Inflammatory macrophage treated with lipopolysaccharide for 4 hours (primary cell): ENCODE data around the gene TUT7.
"Not testable (repeated sequence)": the region's sequence is repeated elsewhere in the genome, so short reads cannot be mapped to it uniquely, and the experiment has no call there.

Source experiments
- DNase-seq: peaks from one replicate; pipeline ENCODE4 v3.0.0-alpha.2; 2020

TUT7 gene

DNA sequence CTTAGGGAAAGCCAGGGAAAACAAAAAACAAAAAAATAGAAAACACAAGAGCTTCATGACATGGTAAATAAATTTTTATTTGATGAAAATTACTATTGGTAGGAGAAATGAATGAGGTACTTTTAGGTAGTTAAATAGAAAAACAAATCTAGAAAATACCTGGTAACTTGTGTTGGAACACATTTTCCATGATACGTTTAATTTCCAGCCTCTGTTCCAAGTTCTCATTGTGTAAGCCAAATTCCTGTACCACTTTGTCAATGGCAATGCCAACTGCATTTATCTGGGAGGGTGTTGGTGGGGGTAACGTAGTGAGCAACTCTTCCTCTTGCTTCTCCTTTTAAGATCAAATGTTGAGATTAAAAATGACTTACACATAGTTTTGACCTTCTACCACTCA, 9.4 kb downstream of the TUT7 start:
- DNase-seq, result no peak

DNA sequence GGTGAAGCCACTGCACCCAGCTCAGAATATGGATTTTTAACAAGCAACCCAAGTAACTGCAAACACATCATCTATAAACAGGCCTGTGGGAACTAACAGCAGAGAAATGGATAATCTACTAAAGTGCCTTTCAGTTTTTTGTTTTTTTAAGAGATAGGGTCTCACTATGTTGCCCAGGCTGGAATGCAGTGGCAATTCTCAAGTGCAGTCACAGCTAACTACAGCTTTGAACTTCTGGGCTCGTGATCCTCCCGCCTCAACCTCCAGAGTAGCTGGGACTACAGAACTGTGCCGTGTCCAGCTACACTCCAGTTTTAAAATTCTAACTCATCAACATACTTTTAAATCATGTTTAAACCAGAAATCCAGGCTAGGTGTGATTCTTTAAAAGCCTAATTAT, 11.9 kb downstream of the TUT7 start:
- no peak for DNase-seq

DNA sequence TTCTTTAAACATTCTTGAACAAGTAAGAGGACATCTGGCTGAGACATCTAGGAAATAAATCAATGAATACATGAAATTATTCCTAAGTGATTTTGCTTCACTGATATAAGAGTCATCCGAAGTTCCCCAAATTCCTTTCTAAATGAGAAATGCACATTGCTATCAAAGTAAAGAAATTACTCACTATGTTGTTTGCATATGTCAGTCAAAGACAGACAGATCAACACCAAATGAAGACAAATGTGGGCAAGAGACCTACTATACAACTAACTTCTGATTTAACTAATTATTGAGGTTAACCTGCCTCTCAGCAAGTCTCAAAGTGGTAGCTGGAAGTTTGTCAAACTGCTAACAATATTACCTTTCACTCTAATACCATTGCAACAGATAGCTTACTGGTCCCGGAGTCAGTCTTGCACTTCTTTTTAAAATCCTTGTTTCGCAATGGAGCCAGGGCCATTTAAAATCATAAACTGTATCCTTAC, 13.2 kb downstream of the TUT7 start:
- DNase-seq, result peak; percentile 46

DNA sequence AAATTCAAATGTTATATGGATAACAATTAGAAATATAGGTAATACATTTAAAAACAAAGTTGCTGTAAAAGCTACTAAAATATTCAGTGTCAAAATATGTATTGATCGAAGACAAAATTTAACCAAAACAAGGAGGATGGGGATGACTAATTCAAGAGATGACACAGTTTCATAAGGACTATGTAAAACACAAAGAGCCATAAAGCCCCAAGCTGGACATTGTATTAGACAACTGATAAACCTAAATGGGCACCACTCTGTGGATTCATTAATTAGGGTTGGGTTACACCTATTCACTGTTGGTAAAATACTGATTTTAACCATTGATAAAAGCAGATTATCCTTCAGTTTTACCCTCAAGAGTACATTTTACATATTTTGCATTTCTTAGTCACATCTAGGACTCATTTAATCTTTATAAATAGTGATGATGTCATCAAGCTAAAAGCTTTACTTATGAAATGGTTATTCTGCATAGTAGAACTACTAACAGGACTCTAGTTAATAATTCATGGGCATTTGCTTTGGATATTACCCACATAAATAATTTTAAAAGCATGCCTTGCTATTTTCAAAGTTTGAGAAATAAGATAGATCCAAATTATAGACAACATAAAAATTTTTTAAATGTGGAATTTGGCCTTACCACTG, 13.7 kb downstream of the TUT7 start:
- no peak for DNase-seq

DNA sequence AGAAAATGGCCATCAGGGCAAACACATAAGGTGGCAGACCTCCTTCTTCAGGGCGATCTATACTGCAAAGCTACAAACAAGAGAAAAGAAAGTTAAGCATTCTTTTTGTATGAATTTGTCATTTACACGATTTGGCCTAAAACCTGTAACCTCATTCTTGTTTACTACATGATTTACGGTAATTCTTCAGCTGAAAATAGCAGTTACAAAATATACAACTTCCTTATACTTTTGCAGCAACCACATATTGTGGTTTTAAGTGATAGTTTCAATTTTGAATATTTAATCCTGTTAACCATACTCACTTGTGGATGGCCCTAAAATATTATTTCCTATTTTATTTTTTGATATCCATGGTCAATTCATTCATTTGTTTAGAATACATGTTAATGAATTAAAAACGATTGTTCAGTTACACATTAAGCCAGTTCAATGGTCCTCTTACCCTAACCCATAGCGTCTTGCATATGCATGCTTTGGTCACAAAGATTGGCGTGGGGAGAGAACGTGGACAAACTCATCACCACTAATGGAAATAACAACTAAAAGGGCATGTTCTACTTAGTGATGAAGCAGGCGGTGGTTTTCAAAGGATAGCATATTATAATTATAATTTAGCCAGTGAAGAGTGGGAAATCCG, 16.6 kb downstream of the TUT7 start:
- DNase-seq, result peak; percentile 75

DNA sequence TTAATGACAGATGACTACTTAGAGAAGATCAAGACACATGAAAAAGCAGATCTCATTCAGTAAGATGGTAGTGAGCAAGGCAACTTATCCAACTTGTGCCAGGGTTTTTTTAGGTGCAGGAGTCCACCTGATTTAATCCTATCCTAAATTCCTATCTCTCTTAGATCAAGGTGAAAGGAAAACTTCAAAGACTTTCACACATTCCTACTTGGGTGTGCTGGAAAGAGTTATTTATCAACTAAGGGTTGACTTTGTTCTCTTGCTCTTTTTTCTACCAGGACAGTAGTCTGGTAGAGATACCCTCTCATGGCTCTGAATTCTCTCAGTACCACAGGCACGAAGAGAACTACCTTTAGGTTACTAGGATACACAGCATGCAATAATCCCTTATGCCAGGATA, 18.2 kb downstream of the TUT7 start:
- no peak for DNase-seq

DNA sequence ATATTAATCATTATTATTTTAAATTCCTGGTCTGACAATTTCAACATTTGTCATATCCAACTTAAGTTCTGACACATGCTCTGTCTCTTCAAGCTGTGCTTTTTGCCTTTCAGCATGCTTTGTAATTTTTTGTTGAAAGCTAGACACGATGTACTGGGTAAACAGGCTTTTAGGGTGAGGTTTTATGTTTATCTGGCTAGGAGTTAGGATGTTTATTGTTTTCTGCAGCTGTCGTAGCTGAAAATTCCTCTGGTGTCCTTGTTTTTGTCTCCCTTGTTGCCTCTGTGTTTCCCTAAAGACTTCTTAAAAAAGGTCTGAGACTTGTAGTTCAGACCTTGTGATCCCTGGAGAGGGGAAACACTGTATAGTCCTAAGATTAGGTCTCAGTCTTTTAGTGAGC, 20.6 kb downstream of the TUT7 start:
- no peak for DNase-seq

DNA sequence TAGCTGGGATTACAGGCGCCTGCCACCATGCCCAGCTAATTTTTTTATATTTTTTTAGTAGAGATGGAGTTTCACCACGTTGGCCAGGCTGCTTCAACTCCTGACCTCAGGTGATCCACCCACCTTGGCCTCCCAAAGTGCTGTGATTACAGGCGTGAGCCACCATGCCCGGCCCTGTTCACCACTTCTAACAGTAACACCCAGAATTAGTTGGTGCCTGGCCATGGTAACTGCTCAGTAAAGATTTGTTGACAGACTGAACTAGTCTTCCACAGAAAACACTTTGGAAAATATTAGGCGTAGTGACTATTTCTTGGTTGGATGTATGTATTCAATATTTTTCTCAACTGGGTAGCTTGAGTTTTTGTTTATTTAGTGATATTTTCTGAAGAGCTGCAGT, 24.0 kb downstream of the TUT7 start:
- no peak for DNase-seq

DNA sequence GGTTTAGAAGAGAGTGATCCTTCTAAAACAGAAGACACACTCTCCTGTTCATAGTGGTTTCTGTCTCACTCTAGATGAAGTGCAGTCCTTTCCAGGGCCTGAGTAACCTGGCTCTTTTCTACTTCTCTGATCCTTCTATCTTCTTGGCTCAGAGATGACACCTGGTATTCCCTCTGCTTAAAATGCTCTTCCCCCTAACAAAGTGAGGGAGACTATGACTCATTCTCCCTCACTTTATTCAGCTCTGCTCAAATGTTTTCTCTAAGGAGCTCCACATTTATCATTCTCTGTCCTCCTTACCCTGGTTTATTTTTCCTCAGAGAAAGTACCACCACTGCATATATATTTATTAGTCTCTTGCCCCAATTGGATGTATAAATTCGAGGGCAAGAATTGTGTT, 24.6 kb downstream of the TUT7 start:
- DNase-seq, result no peak

DNA sequence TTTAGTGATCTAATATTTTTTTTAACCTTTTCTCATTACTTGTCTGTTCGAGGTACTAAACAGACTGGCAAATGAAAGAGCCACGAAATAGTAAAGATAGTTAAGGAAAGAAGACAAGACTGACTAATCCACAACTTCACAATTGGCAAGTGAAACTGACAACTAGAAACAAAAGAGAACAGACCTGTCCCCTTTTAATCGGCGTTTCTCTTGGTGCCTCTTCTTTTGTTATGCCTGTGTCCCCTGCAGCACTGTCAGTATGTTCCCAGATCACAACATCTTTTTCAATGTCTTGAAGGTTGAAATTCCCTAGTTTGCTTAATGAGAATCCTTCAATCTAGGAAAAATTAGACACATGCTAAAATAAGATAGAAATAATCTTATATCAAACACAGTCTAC, 26.1 kb downstream of the TUT7 start:
- no peak for DNase-seq

DNA sequence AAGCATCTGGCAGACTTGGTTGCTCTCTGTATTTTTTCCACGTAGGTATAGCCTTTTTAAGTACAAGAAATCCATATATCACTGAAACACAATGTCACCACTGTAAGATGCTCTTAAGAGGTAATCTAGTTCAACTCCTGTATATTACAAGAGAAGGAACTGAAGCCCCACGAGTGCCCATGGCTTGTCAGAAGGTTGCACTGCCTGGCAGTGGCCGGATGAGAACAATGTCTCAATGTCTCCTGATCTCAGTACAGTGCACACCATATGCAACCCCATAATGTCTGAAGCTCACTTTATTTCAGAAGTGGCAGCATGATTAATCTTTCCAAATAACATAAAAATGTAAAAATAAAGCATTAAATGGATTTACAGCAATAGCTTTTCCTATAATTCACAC, 27.7 kb downstream of the TUT7 start:
- DNase-seq, result no peak

DNA sequence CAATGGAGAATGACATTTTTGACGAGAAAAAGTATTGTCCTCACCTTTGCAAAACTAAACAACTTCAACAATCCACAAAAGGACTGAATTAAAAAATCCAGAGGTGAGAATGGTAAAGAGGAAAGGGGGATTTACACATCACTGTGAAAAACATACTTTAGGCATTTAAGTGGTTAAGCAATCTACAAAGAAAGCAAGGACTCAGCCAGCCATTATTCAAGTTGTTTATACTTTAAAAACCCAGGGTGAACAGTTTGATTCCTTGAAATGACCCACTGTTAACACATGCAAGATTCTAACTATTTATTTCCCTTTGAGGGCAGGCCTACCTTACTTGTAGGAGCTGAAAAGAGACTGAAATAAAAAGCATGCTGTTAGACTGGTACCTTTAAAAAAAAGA, 29.3 kb downstream of the TUT7 start:
- no peak for DNase-seq

DNA sequence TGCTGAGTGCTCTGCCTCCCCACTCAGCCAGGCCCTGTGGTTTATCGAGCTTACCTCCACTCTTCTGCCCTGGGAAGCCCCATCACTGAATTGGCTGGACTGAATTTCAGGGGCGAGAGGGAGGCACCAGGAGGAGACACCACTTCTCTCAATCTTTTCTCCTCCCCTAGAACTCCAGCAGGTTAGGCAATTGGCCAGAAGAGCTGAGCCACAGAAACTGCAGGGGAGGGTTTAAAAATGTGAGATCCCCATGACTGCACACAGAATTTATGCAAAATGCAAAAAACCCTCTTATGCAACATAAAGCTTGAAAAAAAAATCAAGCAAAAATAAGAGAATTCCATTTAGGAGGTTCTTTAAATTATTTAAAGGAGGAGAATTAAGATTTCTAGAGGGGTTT, 29.9 kb downstream of the TUT7 start:
- peak; percentile 6 for DNase-seq

DNA sequence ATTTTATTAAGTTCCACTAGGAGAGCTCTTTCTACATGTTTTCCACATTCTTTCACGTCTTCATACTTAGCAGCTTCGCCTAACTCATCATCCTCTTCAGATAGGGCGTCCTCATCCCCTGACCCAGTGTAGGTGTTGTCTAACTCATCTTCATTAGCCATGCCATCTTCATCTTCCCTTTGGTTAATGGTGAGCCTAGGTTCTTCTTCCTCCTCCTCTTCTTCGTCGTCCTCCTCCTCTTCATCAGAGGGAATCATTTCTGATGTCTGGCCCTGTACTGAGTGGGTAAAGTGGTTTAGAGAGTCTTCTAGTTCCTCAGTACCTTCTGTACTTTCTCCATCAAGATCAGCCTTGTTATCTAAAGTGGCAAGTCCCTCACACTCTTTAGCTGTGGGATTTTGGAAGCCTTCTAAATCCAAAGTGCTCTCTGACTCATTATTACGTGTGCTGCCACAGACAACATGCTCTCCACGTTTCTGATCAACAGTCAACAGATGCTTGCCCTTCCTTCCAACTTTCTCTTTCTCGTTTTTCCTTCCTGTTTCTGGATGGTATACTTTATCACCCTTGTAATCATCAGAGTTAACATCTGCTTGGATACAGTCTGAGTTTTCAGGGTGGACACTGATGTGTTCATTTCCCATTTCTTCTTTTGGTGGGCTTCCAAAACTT, 31.1 kb downstream of the TUT7 start:
- DNase-seq, result peak; percentile 16

DNA sequence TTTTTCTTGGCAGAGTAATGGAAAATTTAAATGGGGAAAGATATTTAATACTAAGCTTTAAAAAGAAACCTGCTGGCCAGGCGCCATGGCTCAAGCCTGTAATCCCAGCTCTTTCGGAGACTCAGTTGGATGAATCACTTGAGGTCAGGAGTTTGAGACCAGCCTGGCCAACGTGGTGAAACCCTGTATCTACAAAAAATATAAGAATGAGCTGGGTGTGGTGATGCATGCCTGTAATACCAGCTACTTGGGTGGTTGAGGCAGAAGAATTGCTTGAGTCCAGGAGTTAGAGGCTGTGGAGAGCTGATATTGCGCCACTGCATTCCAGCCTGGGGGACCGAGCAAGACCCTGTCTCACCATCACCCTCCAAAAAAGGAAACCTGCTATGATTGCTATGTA, 32.8 kb downstream of the TUT7 start:
- DNase-seq, result no peak

DNA sequence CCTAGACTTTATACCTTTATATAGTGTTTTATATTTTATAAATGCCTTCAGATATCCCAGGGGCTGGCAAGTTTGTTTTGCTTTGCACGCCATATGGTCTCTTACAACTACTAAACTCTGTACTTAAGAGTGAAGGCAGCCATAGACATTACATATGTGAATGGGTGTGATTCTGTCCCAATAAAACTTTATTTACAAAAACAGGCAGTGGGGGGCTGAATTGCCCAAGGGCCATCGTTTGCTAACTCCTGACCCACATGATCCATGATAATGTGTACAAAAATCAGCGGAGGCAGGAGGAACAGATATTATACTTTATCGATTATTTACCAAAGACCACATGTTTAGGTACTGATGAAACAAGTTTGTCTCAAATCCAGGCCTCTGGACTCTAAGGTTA, 36.0 kb downstream of the TUT7 start:
- no peak for DNase-seq

DNA sequence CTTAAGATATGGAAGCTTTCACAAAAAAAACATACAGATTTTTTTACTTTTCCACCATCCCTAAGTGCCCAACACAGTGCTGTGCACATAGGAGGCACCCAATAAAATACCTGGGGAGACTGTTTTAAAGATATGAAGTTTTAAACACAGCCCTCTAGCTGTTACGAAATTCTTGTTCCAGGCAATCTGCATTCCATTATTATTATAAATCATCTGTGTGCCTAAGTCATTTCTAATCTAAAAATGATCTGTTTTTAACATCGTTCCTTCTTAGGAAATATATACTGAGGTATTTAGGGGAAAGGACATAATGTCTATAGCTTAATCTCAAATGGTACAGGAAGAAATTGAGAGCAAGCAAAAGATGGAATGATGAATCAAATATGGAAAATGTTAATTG, 39.1 kb downstream of the TUT7 start:
- no peak for DNase-seq

DNA sequence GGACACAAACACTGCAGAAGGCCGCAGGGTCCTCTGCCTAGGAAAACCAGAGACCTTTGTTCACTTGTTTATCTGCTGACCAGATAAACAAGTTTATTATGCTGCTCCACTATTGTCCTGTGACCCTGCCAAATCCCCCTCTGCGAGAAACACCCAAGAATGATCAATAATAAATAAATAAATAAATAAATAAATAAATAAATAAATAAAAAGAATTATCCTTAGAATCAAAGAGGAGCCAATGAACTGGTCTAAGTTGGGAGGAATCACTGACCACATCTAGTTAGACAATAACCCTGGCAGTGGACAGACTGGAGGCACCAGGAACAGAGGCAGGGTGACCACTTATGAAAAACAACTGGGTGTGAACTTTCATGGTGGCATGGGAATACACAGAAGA, 41.3 kb downstream of the TUT7 start:
- not testable (repeated sequence) for DNase-seq

DNA sequence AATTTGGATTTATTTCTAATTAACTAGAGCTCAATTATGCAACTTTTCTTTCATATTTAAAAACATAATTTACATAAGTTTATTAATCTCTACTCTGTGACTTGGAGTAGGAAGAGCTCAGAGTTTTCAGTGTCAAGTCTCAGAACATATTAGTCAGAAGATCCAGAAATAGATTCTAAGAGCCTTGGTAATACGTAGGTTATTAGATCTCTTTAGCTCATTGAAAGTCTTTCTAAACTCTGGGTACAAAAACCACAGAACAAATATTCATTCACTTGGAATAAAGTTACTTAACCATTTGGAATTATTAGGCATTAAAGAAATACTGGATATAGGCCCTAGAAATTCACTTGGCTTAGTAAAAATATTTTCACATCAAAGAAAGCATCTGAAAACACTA, 45.5 kb downstream of the TUT7 start:
- DNase-seq, result no peak

DNA sequence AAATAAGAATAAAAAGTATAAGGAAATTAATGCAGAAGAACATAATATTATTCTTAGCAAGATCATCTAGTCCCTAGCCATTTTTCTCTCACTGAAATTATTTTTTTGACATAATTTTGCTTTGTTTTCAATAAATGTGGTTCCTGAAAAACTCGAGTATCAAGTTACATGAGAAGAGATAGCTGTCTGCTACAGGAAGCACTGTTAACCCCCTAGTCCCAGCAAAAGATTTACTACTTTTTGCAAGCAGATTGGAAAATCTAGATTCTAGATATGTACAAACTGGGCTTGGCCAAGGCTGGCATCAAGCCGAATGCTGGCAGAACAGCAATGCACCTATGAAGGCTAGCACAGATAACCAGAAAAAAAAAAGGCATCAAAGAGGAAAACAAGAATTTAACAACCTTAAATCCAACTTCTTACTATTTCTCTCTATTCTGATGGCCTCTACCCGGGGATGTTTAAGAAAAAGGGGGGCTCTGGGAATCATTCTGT, 49.9 kb downstream of the TUT7 start:
- no peak for DNase-seq

DNA sequence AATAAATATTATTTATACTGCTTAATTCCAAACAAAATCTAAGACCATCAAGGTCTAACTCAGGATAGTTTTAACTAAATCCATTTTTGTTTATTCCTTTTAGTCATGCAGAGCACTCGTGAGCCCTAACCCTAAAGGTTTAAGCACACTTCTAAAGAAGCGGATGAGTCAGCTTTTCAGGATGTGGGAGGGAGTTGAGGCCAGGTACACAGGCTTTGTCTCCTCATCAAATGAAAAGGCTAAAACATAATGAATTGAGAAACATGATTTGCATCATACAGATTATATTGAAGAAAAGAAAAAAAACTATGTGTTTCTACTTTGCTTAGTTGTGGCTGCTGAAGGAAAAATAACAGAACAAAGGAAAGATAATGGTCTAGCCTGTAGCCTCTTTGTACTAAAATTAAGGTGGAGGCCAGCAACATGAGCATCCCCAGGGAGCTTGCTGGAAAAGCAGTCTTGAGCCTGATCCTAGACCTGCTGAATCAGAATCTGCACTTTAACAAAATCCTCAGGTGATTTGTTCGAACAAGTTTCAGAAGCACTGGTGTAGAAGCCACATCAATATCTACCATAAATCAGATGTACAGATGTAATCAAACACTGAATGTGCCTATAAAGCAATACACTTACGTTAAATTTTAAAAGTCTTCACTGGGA, 50.8 kb downstream of the TUT7 start:
- no peak for DNase-seq

DNA sequence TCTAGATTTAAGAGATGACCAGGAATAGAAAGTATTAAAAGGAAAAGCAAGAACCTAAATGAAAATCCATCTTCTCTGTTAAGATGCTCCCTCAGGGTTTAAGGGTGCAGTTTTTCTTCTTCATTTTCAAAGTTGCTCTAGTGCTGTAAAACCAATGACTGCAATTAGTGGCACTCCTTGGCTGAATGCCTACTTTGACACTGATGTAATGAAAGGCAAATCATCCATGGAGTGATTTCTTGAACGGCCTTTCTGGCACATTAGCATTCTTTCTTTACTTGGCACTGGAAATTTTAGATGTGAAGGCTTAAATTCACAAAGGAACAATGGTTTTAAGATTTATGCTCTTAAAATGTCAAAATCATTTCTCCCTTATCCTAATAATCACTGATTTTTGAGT, 52.5 kb downstream of the TUT7 start:
- DNase-seq, result no peak

DNA sequence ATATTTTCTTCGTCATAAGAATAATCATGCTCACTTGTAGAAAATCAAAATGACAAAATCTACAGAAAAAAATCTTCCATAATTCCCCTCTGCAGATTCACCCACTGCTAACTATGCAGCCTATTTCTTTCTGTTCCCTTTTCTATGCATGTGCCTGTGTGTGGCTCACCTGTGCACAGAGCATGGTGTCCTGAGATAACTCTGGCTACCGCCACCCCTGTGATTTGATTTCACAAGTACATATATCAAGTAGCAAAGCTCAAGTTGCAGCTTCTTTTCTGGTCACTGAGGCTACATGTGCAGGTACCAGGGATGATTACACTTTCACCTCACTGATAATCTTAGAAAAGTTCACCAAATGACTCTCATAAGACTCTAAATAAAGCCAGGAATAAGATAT, 53.5 kb downstream of the TUT7 start:
- no peak for DNase-seq

DNA sequence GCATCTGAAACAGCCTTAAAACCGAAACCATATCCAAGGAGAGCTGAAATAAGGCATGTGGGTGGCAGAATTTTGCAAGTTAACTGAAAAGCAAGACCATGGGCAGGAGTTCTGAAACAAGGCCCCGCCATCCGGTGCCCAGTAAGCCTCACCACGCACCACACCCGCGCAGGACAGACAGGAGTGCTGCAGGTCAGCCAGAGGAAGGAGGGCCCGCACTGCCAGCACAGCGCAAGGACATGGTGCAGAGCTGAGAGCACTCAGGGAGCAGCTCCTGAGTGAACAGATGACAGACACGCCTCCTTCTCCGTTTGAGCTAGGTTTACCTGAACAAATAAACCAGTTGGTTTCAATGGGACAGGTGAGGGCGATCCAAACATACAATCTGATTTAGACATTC, 55.3 kb downstream of the TUT7 start:
- peak; percentile 15 for DNase-seq
